ENCODE measurements around the gene ATP6V0E2.

Gene ATP6V0E2

GRCh38 chr7:149866779-149867447 is 6.9 kb upstream of the ATP6V0E2 start:
- DNase-seq (ENCODE audit: extremely low spot score), result no peak
- POLR2A ChIA-PET, result no interaction called here
- TF ChIP-seq CTCF (IDR thresholded peaks at IDR 0.05; ENCODE audit: control extremely low read depth, extremely low read depth, low read depth, missing control alignments), result no peak
- CTCF ChIA-PET, result no interaction called here

GRCh38 chr7:149867762-149868622 is 5.8 kb upstream of the ATP6V0E2 start:
- CTCF ChIA-PET, result interaction anchor here (1.8 kb wide), 1 partner anchor 17 kb away, joined by 4 read pairs; no protein-coding TSS in a partner anchor
- no peak for DNase-seq (ENCODE audit: extremely low spot score)
- POLR2A ChIA-PET, result no interaction called here
- no peak for TF ChIP-seq CTCF (IDR thresholded peaks at IDR 0.05; ENCODE audit: control extremely low read depth, extremely low read depth, low read depth, missing control alignments)

- ChIA-PET POLR2A (no interaction called here), CTCF (interaction anchor here (0.8 to 3.7 kb wide), 3 partner anchors 14 to 18 kb away, joined by 3 to 23 read pairs (median 4); no protein-coding TSS in a partner anchor)
- DNase-seq (ENCODE audit: extremely low spot score), result no peak
- no peak for TF ChIP-seq CTCF (IDR thresholded peaks at IDR 0.05; ENCODE audit: control extremely low read depth, extremely low read depth, low read depth, missing control alignments)
Measured at GRCh38 chr7:149868623-149869290, 5.0 kb upstream of the ATP6V0E2 start.

DNA sequence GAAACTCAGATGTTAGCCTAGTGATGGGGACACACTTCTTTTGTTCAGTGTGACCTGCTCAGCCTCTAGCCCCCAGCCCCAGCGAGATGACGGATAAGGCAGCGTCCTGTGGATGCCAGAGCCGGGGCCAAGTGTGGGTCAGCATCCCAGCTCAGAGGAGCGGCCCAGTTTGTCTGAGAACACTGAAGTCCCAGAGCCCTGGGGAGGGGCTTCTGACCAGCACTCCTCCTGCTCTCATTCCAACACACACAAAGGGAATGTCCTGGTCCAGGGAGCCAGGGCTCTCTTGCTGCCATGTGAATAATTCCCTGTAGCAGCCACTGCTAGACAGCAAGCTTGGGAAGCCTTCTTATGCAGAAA is 4.5 kb upstream of the ATP6V0E2 start:
- POLR2A ChIA-PET, result no interaction called here

GRCh38 chr7:149869867-149870266 is 3.9 kb upstream of the ATP6V0E2 start:
- TF ChIP-seq CTCF (IDR thresholded peaks at IDR 0.05; ENCODE audit: control extremely low read depth, extremely low read depth, low read depth, missing control alignments), result no peak
- ChIA-PET CTCF (interaction anchor here (0.9 to 3.7 kb wide), 6 partner anchors 8 to 30 kb away, joined by 3 to 23 read pairs (median 5); no protein-coding TSS in a partner anchor), POLR2A (no interaction called here)
- no peak for DNase-seq (ENCODE audit: extremely low spot score)

More for the DNA sequence above, 4.5 kb upstream of the ATP6V0E2 start:
- TF ChIP-seq CTCF (IDR thresholded peaks at IDR 0.05; ENCODE audit: control extremely low read depth, extremely low read depth, low read depth, missing control alignments), result no peak
- CTCF ChIA-PET, result interaction anchor here (0.8 to 3.7 kb wide), 5 partner anchors 14 to 30 kb away, joined by 3 to 23 read pairs (median 4); no protein-coding TSS in a partner anchor
- no peak for DNase-seq (ENCODE audit: extremely low spot score)

DNA sequence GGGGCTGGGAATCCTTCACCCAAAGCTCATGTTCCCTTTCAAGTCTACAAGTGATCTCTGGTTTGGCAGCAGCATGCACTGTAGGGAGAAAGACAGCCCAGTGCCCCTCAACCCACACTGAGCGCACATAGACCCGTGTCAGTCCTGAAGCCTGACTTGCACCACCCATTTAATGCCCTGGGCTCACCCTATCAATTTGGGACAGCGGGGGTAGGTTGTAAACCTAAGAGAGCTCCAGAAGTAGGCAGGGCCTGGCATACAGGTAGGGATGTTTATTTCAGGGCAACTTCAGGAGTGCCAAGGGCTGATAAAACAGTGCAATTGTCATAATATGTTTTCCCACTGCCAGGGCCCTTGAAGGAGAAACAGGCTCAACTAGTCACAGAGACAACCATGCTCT is 3.5 kb upstream of the ATP6V0E2 start:
- POLR2A ChIA-PET, result no interaction called here
- DNase-seq (ENCODE audit: extremely low spot score), result no peak
- CTCF ChIA-PET, result interaction anchor here (0.9 to 3.7 kb wide), 5 partner anchors 9 to 31 kb away, joined by 3 to 23 read pairs (median 6); no protein-coding TSS in a partner anchor
- no peak for TF ChIP-seq CTCF (IDR thresholded peaks at IDR 0.05; ENCODE audit: control extremely low read depth, extremely low read depth, low read depth, missing control alignments)

Measured in GM10248 (cell line).